Hepatocyte (in vitro differentiated cells): Measurements from ENCODE around the gene NDRG2. TPM values are rescaled to one million over a fixed set of nuclear protein-coding genes. Genes with fewer than 3 reads are reported as not detected.
A peak's percentile ranks its signal among the peaks of the same experiment; 100 is the strongest.

Experiments
- DNase-seq: peaks from one replicate; pipeline ENCODE4 v3.0.0-alpha.2; 2016; ENCODE audit warnings: low spot score
- H2AFZ ChIP-seq: fragments of 200-600 bp; sonication (generic); 2 replicates; pipeline ENCODE4 v1.6.0; 2016; ENCODE audit warnings: antibody characterized with exemption, mild to moderate bottlenecking
- H3K27ac ChIP-seq: fragments of 200-600 bp; sonication (generic); 2 replicates; pipeline ENCODE4 v1.5.1; 2016; ENCODE audit warnings: mild to moderate bottlenecking
- H3K27me3 ChIP-seq: fragments of 200-600 bp; sonication (generic); 2 replicates; pipeline ENCODE4 v1.6.1; 2016
- H3K36me3 ChIP-seq: fragments of 200-600 bp; sonication (generic); replicated peaks from 2 replicates; pipeline ENCODE4 v1.5.1; 2016; ENCODE audit warnings: low read depth; ENCODE audit not compliant: insufficient read depth
- H3K4me1 ChIP-seq: fragments of 200-600 bp; sonication (generic); 2 replicates; pipeline ENCODE4 v1.5.1; 2016; ENCODE audit warnings: mild to moderate bottlenecking, moderate library complexity; ENCODE audit not compliant: insufficient read depth
- H3K4me2 ChIP-seq: fragments of 200-600 bp; sonication (generic); 2 replicates; pipeline ENCODE4 v1.6.0; 2016
- H3K4me3 ChIP-seq: fragments of 200-600 bp; sonication (generic); 2 replicates; pipeline ENCODE4 v1.5.1; 2016; ENCODE audit warnings: mild to moderate bottlenecking
- H3K79me2 ChIP-seq: fragments of 200-600 bp; sonication (generic); 2 replicates; pipeline ENCODE4 v1.6.0; 2017; ENCODE audit warnings: mild to moderate bottlenecking
- H3K9me2 ChIP-seq: fragments of 200-600 bp; sonication (generic); replicated peaks from 2 replicates; pipeline ENCODE4 v1.6.0; 2017; ENCODE audit warnings: mild to moderate bottlenecking; ENCODE audit not compliant: insufficient read depth
- H3K9me3 ChIP-seq: fragments of 200-600 bp; sonication (generic); 2 replicates; pipeline ENCODE4 v1.5.1; 2016; ENCODE audit warnings: low read depth, mild to moderate bottlenecking
- H4K20me1 ChIP-seq: fragments of 200-600 bp; sonication (generic); 2 replicates; pipeline ENCODE4 v1.6.0; 2016; ENCODE audit warnings: mild to moderate bottlenecking; ENCODE audit not compliant: insufficient read depth, poor library complexity, severe bottlenecking
- EZH2 ChIP-seq: fragments of 200-600 bp; sonication (generic); IDR thresholded peaks from 2 replicates; pipeline ENCODE4 v1.6.1; 2016; ENCODE audit warnings: antibody characterized with exemption, mild to moderate bottlenecking, borderline replicate concordance
- EZH2phosphoT487 ChIP-seq: fragments of 200-600 bp; sonication (generic); IDR thresholded peaks from one replicate; pipeline ENCODE4 v1.6.1; 2018; ENCODE audit warnings: antibody characterized with exemption, mild to moderate bottlenecking, low read depth, moderate library complexity; ENCODE audit not compliant: unreplicated experiment, severe bottlenecking
- WGBS: methylation state at CpG from one replicate; pipeline ENCODE4 v1.1.6; 2016; ENCODE audit warnings: low lambda C conversion rate; ENCODE audit errors: missing lambda C conversion rate; 5-methylcytosine and 5-hydroxymethylcytosine counted together
- polyA plus RNA-seq: library from polyadenylated mRNA; unstranded; fragments of >200 nt; fragmentation: Nextera tagmentation; extraction: Ambion mirVana; gene quantifications from 2 replicates; pipeline ENCODE4 v1.2.1, GENCODE V29; 2016
- total RNA-seq: library from RNA; depleted of rRNA; stranded (reverse); fragments of >200 nt; gene quantifications from 2 replicates; pipeline ENCODE4 v1.2.3, GENCODE V29; 2014
- TF ChIP-seq, protein P1 (sequence below): fragments of 200-600 bp; sonication (generic); IDR thresholded peaks from 2 replicates; pipeline ENCODE4 v1.5.1; 2016; ENCODE audit warnings: antibody characterized with exemption, mild to moderate bottlenecking; ENCODE audit not compliant: poor library complexity

Gene NDRG2
- total and polyA plus RNA-seq, 2 experiments from 2014 or later = 92.0 to 108 TPM

DNA sequence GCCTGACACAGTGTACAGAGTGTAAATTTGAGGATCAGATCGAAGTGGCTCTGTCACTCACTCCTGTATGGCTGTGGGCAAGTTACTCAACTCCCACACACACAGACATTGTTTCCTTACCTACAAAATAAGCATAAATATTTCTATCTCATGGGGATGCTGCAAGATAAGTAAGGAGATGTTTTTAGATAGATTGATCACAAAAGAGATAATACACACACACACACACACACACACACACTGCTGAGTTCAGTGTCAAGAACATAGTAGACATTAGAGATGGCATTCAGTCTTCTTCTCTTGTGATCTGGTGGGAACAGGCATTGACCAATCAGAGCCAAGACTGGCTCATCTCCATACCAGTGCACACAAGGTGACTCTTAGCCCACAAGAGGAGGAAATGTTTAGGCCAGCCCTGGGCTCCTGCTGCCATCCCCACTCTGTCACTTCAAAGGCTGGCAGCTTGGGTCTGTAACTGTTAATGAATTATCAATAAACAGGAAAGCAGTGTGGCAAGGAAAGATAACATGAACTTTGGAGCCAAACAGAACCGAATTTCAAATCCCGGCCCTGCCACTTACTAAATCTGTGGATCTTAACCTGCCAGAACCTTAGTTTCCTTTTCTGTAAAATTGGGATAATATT, 29.4 kb upstream of the NDRG2 start:
- WGBS = 54% methylated on average over 3 of the region's 3 CpGs
- Histone ChIP-seq H3K27ac (peak overlapping the region; percentile 36), H3K9me2 (no peaks in the 10 kb centered on the region), H2AFZ (no peak overlapping the region), H3K4me3 (no peak overlapping the region), H3K4me1 (peaks cover 7% of the 10 kb centered on the region), H3K79me2 (no peaks in the 10 kb centered on the region), H3K36me3 (no peaks in the 10 kb centered on the region), H4K20me1 (no peaks in the 10 kb centered on the region), H3K4me2 (peak overlapping the region; percentile 7), H3K27me3 (no peaks in the 10 kb centered on the region), H3K9me3 (no peaks in the 10 kb centered on the region)
- TF ChIP-seq, protein P1, sequence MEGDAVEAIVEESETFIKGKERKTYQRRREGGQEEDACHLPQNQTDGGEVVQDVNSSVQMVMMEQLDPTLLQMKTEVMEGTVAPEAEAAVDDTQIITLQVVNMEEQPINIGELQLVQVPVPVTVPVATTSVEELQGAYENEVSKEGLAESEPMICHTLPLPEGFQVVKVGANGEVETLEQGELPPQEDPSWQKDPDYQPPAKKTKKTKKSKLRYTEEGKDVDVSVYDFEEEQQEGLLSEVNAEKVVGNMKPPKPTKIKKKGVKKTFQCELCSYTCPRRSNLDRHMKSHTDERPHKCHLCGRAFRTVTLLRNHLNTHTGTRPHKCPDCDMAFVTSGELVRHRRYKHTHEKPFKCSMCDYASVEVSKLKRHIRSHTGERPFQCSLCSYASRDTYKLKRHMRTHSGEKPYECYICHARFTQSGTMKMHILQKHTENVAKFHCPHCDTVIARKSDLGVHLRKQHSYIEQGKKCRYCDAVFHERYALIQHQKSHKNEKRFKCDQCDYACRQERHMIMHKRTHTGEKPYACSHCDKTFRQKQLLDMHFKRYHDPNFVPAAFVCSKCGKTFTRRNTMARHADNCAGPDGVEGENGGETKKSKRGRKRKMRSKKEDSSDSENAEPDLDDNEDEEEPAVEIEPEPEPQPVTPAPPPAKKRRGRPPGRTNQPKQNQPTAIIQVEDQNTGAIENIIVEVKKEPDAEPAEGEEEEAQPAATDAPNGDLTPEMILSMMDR = no peak
- TF ChIP-seq EZH2phosphoT487 (no peak), EZH2 (no peak)
- peak; percentile 26 for DNase-seq

DNA sequence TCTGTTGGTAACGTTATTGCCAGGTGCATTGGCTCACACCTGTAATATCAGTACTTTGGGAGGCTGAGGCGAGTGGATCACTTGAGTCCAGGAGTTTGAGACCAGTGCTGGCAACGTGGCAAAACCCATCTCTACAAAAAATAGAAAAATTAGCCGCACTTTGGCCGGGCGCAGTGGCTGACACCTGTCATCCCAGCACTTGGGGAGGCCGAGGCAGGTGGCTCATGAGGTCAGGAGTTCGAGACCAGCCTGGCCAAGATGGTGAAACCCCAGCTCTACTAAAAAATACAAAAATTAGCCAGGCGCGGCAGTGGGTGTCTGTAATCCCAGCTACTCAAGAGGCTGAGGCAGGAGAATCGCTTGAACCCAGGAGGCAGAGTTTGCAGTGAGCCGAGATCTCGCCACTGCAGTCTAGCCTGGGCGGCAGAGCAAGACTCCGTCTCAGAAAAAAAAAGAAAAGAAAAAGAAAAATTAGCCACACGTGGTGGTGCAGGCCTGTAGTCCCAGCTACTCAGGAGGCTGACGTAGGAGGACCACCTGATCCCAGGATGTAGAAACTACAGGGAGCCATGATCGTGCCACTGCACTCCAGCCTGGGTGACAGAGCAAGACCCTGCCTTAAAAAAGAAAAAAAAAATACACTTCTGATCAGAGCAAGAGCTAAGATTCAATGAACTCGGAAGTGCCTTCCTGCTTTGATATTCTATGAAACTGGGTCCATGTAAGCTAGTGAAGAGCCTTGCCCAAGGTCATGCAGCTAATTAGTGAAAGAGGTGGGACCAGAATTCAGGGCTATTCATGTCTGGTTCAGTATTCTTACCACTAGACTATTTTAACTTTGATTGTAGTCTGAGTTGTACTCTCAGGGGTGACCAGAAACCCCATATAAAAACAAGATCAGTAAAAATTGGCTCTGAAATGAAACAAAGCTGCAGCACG, 28.6 kb upstream of the NDRG2 start:
- H3K9me2 ChIP-seq = no peaks in the 10 kb centered on the region
- H4K20me1 ChIP-seq = no peaks in the 10 kb centered on the region
- TF ChIP-seq EZH2 = no peak
- TF ChIP-seq EZH2phosphoT487 = no peak
- no peaks in the 10 kb centered on the region for H3K9me3 ChIP-seq
- no peak overlapping the region for H2AFZ ChIP-seq
- WGBS = 92% methylated on average over 20 of the region's 20 CpGs
- H3K79me2 ChIP-seq = no peaks in the 10 kb centered on the region
- peak overlapping the region; percentile 36 for H3K27ac ChIP-seq
- H3K4me3 ChIP-seq = no peak overlapping the region
- H3K4me1 ChIP-seq = peaks cover 7% of the 10 kb centered on the region
- H3K4me2 ChIP-seq = peak overlapping the region; percentile 7
- no peaks in the 10 kb centered on the region for H3K27me3 ChIP-seq
- DNase-seq = no peak
- no peaks in the 10 kb centered on the region for H3K36me3 ChIP-seq

DNA sequence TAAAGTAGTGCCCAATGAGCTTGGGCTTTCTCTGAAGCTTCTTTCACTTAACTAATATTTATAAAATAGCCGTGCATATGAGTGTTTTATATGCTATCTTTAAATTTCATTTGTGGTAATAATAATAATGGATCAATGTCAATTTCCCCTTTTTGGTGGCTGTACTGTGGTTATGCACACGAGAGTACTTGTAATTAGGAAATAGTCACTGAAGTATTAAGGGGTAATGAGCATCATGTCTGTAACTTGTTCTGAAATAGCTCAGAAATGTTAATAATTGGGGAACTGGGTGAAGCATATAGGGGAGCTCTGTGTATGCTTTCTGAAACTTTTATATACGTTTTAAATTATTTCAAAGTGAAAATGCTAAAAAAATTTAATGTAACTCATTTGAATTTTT, 25.7 kb upstream of the NDRG2 start:
- DNase-seq = no peak
- H4K20me1 ChIP-seq = no peaks in the 10 kb centered on the region
- no peaks in the 10 kb centered on the region for H3K79me2 ChIP-seq
- no peaks in the 10 kb centered on the region for H3K4me1 ChIP-seq
- H3K4me2 ChIP-seq = no peak overlapping the region
- no peaks in the 10 kb centered on the region for H3K9me3 ChIP-seq
- 87% methylated on average over 3 of the region's 3 CpGs for WGBS
- no peak overlapping the region for H3K4me3 ChIP-seq
- no peaks in the 10 kb centered on the region for H3K36me3 ChIP-seq
- no peak overlapping the region for H2AFZ ChIP-seq
- no peaks in the 10 kb centered on the region for H3K27me3 ChIP-seq
- TF ChIP-seq, protein P1 = no peak
- TF ChIP-seq EZH2 (no peak), EZH2phosphoT487 (no peak)
- H3K27ac ChIP-seq = no peak overlapping the region
- no peaks in the 10 kb centered on the region for H3K9me2 ChIP-seq

DNA sequence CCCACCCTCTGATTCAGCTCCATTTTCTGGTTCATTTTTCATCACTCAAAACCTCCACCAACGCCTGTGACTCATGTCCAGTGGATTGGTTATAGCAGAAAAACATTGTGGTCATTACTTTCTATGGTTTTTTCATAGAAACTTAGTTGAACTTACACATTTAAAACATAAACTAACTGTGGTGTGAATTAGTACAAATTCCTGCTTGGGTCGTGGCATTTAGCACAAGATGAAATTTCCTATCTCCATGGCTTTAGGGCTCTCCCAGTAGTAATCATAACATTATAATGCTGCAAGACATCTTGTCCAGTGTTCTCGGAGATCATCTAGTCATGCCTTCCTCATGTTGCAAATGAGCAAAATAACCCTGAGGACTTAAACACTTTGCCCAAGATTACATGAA, 24.4 kb upstream of the NDRG2 start:
- no peaks in the 10 kb centered on the region for H3K36me3 ChIP-seq
- no peaks in the 10 kb centered on the region for H3K9me3 ChIP-seq
- no peaks in the 10 kb centered on the region for H3K4me1 ChIP-seq
- no peaks in the 10 kb centered on the region for H3K27me3 ChIP-seq
- no peak overlapping the region for H2AFZ ChIP-seq
- H3K9me2 ChIP-seq = no peaks in the 10 kb centered on the region
- no peaks in the 10 kb centered on the region for H4K20me1 ChIP-seq
- no peaks in the 10 kb centered on the region for H3K79me2 ChIP-seq
- no peak overlapping the region for H3K4me3 ChIP-seq
- no peak overlapping the region for H3K4me2 ChIP-seq
- no peak overlapping the region for H3K27ac ChIP-seq
- TF ChIP-seq EZH2 = no peak
- TF ChIP-seq, protein P1 = no peak
- TF ChIP-seq EZH2phosphoT487 = no peak
- DNase-seq = no peak
- WGBS = 95% methylated on average over 3 of the region's 3 CpGs
